CD4-positive, alpha-beta T cell treated with Interferon alpha-2 for 1 hour (primary cell): ENCODE data around the gene RASL10A.

Experiments used
- DNase-seq, 2 donors: peaks; one replicate each; pipeline ENCODE4 v3.0.0-alpha.2; 2020 to 2022

RASL10A gene

GRCh38 chr22:29337631-29338284 lies 22.3 kb upstream of the RASL10A start:
- no peak for DNase-seq

DNA sequence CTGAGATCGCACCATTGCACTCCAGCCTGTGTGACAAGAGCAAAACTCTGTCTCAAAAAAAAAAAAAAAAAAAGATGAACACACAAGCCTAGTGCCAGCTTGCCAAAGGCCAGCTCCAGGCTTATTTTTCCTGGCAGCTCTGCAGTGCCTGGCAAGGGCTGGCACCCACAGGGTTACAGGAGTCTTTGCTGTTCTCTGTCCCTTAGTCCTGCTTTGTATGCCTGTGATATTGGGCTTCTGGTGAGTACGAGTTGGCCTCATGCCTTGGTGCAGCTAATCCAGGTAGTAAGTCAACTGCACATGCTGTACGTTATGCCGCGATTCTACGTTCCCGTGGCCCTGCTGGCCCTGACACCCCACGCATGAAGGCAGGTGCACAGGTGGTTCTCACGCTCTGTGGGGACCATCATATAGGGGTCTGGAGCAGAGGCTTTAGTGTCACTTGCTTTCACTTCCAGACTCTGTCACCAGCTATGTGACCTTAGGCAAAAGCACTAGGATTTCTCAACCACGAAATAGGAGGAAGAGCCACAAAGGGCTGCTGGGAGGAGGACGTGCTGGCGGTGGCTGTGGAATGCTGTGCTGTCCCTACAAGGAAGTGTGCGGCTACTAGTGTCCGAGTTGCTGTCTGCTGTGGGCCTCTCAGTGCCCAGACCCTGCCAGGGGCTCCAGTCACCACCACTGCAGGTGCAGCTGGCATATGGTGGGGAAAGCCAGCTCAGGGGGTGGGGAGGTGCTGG lies 21.4 kb upstream of the RASL10A start:
- no peak for DNase-seq

GRCh38 chr22:29335656-29336055 lies 20.2 kb upstream of the RASL10A start:
- no peak for DNase-seq

- DNase-seq, result no peak
These were observed 19.3 kb upstream of the RASL10A start for GRCh38 chr22:29334696-29335344.

DNA sequence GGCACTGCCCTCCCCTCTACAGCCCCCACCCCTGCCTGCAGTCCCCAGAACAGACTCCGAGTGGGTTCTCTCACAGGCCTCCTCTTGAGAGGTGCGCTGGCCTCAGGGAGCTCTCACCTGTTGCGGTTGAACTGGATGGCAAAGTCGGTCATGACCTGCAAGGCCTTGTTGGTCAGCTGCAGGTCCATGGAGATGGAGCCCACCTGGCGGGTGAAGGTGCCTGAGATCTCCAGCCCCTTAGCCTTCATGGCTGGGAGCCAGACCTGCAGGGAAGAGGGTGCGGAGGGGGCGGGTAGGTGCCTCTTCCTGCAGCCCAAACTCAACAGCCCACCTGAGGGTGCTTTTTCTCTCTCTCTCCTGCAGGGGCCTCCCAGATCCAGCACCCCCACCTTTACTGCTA lies 18.7 kb upstream of the RASL10A start:
- DNase-seq, result no peak

DNA sequence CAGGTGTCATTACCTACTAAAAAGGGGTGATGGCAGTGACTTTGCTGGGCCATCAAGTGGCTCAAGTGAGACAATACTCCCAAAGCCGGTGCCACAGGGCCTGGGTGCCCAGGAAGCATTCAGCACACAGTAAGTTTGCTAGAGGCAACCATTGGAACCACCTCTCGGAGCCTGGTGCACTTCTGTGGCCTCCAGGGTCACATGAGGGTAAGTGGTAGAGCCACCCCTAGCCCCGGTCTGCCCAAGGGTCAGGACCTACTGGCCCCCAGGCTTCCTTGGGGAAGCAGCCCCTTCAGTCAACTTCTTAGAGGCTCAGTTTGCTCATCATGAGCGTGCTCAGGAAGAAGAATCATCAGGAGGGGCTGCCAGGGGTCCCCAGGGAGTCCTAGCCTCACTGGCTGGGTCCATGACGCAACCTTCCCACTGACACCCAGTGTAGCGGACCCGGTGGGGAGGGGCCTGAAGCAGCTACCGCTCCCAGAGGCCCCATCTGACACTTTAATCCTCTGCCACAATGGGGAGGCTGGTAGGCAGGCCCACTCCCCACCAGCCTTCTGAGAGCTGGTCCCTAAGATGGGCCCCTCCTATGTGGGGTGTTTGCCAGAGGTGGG lies 17.5 kb upstream of the RASL10A start:
- DNase-seq, result no peak

- DNase-seq, result no peak
These were observed 16.3 kb upstream of the RASL10A start for GRCh38 chr22:29331658-29332300.

GRCh38 chr22:29331213-29331612 lies 15.7 kb upstream of the RASL10A start:
- DNase-seq, result no peak

DNA sequence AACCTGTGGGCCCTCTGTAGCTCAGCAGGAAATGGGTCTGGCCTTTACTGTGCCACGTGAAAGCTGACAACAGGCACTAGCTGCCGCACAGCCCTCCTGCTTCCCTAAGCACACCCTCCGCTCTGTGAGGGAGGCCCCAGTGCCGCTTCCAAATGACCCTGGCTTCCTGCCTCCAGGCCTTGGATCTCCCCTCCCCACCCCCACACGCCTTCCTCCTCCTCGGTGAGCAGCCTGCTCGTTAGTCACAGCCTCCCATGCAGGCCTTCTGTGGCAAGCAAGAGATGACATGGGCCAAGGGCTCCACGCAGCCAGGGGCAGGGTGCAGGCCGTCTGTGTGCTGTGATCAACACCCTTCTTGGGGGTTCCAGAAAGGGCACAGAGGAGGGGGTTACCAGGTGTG lies 15.3 kb upstream of the RASL10A start:
- DNase-seq, result no peak

GRCh38 chr22:29330291-29330690 lies 14.8 kb upstream of the RASL10A start:
- no peak for DNase-seq

GRCh38 chr22:29329581-29329980 lies 14.1 kb upstream of the RASL10A start:
- no peak for DNase-seq

- no peak for DNase-seq
These were observed 13.3 kb upstream of the RASL10A start for GRCh38 chr22:29328566-29329500.

GRCh38 chr22:29328055-29328454 lies 12.6 kb upstream of the RASL10A start:
- DNase-seq, result no peak

- no peak for DNase-seq
These were observed 11.7 kb upstream of the RASL10A start for GRCh38 chr22:29327089-29327764.

GRCh38 chr22:29326481-29326880 lies 11.0 kb upstream of the RASL10A start:
- DNase-seq, result no peak

DNA sequence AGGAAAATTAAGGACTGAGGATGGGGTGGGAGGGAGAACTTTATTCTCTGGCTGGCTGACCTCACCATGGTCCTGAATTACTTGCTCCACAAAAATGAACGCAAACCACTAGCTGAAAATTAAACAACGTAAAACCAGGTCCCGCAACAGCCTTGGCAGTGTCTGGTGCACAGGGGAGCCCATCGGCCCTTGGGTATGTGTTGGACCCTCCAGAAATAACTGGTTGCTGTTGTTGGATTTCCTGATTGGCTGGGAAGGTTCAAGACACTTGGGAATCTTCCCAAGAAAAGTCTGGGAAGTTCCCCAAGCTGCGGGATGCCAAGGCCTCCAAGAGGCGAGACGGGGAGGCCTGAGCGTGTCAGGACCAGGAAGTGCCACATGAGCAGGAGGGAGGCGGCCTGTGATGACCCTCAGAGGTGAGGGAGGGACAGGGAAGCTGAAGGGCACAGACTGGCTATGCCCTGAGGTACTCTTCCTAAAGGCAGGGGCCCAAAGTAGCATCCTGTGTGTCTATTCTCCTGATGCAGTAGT lies 10.4 kb upstream of the RASL10A start:
- DNase-seq, result no peak

- DNase-seq, result no peak
These were observed 9.9 kb upstream of the RASL10A start for GRCh38 chr22:29325356-29325755.

- DNase-seq, result no peak
These were observed 8.1 kb upstream of the RASL10A start for GRCh38 chr22:29323641-29324040.

DNA sequence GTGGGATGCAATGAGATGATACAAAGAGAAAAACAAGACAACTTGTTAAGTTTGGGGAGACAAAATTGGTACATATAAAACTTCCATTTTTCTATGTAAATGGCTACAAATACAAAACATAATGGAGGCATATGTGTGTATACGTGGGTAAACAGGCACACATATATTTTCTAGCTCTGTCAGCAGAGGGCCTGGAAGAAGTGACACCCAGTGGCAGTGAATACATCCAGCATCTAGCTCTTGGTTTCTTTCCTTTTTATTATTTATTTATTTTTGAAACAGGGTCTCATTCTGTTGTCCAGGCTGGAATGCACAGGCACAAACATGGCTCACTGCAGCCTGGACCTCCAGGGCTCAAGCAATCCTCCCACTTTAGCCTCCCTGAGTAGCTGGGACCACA lies 5.0 kb upstream of the RASL10A start:
- no peak for DNase-seq

GRCh38 chr22:29319072-29319471 lies 3.6 kb upstream of the RASL10A start:
- DNase-seq, result no peak

- no peak for DNase-seq
These were observed 2.4 kb upstream of the RASL10A start for GRCh38 chr22:29317827-29318454.
